Measurements from ENCODE around the gene ATRNL1. TPM values are rescaled to one million over a fixed set of nuclear protein-coding genes. Genes with fewer than 3 reads are reported as not detected.
"Not testable (repeated sequence)": the region's sequence is repeated elsewhere in the genome, so short reads cannot be mapped to it uniquely, and the experiment has no call there.

ATRNL1 gene
- total RNA-seq, 2 donors from 2014 or later, result 0.37 to 2.9 TPM

DNA sequence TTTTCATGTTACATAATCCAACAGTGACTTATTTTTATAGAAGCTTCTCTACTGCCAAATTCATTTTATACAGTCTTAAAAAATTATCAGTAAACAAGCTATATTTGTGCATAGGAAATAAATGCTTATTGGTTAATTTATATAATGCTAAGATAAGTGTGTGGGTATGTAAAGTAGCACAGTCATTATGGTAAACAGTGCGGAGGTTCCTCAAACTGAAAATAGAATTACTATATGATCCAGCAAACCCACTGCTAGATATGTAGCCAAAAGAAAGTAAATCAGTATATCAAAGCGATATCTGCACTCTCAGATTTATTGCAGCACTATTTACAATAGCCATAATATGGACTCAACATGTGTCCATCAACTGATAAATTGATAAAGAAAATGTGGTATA is 71.1 kb downstream of the ATRNL1 start:
- intact Hi-C loops (cut with DNase I), result no loop called here
- TF ChIP-seq, protein P1, sequence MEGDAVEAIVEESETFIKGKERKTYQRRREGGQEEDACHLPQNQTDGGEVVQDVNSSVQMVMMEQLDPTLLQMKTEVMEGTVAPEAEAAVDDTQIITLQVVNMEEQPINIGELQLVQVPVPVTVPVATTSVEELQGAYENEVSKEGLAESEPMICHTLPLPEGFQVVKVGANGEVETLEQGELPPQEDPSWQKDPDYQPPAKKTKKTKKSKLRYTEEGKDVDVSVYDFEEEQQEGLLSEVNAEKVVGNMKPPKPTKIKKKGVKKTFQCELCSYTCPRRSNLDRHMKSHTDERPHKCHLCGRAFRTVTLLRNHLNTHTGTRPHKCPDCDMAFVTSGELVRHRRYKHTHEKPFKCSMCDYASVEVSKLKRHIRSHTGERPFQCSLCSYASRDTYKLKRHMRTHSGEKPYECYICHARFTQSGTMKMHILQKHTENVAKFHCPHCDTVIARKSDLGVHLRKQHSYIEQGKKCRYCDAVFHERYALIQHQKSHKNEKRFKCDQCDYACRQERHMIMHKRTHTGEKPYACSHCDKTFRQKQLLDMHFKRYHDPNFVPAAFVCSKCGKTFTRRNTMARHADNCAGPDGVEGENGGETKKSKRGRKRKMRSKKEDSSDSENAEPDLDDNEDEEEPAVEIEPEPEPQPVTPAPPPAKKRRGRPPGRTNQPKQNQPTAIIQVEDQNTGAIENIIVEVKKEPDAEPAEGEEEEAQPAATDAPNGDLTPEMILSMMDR (IDR thresholded peaks at IDR 0.05), result no peak
- Histone ChIP-seq H3K9ac (ENCODE audit: low read depth in 2 of 2, low read length in 2 of 2) (no peak overlapping the region), H3K36me3 (no peaks in the 10 kb centered on the region), H3K9me3 (no peaks in the 10 kb centered on the region), H3K27me3 (no peaks in the 10 kb centered on the region), H3K27ac (no peak overlapping the region), H3K4me1 (no peaks in the 10 kb centered on the region), H3K4me3 (no peak overlapping the region)
- DNase-seq, result no peak

DNA sequence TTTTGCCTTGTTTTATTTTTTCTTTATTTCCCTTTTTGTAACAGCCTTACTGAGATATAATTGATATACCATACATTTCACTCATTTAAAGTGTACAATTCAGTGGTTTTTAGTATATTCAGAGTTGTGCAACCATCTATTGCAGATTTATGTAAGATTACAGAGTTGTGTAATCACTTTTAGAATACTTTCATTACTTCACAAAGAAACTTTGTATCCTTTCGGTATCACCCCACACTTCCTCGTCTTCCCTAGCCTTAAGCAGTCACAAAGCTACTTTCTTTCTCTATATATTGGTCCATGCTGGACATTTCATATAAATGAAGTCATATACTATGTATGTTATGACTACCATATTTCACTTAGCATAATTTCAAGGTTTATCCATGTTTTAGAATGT is 74.6 kb downstream of the ATRNL1 start:
- no peaks in the 10 kb centered on the region for H3K27me3 ChIP-seq
- H3K27ac ChIP-seq, result no peak overlapping the region
- TF ChIP-seq, protein P1 (IDR thresholded peaks at IDR 0.05), result no peak
- no peak for DNase-seq
- no peaks in the 10 kb centered on the region for H3K9me3 ChIP-seq
- no peaks in the 10 kb centered on the region for H3K36me3 ChIP-seq
- H3K4me1 ChIP-seq, result no peaks in the 10 kb centered on the region
- no peak overlapping the region for H3K9ac ChIP-seq (ENCODE audit: low read depth in 2 of 2, low read length in 2 of 2)
- no peak overlapping the region for H3K4me3 ChIP-seq
- intact Hi-C loops (cut with DNase I), result no loop called here

DNA sequence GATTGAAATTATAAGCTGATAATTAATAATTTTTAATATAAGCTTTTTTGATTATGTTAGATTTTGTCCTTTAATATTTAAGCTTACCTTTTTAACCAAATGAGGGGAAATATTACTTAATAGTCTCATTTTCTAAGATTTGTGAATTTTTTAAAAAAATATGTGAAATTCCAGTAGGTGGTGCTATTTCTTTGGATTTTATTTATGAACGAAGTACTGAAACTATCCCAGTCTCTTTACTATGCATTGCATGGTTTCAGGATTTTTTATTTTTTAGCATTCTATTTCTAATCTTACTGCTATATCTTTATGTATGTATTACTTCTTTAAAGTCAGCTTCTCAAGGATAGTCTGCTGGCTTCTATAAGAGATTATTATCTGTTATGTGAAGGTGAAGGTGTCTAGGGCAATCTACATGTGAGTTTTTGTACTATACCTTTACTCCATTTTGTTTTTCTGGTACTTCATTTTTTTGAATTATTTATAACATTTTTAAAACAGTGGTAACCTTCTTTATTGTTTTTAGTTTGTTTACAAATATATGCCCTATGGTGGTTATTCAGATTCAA is 78.3 kb downstream of the ATRNL1 start:
- TF ChIP-seq, protein P1 (IDR thresholded peaks at IDR 0.05), result peak; percentile 27
- Histone ChIP-seq H3K4me3 (no peak overlapping the region), H3K27me3 (no peaks in the 10 kb centered on the region), H3K36me3 (no peaks in the 10 kb centered on the region), H3K4me1 (no peaks in the 10 kb centered on the region), H3K9me3 (no peaks in the 10 kb centered on the region), H3K9ac (ENCODE audit: low read depth in 2 of 2, low read length in 2 of 2) (no peak overlapping the region), H3K27ac (no peak overlapping the region)
- intact Hi-C loops (cut with DNase I), result loop anchor here (10.0 kb wide), 1 partner anchor 243 kb away; no protein-coding TSS in a partner anchor
- DNase-seq, result no peak

DNA sequence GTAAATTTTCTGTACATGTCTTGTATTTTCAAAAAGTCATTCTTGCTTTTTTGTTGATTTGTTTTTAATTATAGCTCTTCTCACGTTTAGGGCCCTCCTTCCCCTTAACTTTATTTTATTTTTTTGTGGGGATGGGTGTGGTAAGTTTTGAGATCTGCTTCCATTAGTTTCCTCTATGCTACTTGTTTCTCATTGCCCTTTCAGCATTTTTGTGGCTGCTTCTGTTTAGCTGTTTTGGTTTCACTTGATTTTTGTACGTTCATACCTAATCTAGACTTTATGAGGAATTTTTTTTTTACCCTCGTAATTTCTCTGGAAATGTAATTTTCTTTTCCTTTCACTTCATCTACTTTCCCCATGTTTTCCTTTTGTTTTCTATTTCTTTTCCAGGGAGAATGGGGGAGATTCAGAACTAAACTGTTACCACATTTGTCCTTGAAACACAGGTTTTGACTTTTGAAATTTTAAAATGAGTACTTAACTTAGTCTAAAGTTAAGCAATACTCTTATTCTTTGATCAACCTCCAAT is 80.8 kb downstream of the ATRNL1 start:
- intact Hi-C loops (cut with DNase I), result loop anchor here (10.0 kb wide), 1 partner anchor 241 kb away; no protein-coding TSS in a partner anchor
- Histone ChIP-seq H3K36me3 (no peaks in the 10 kb centered on the region), H3K4me1 (no peaks in the 10 kb centered on the region), H3K9me3 (no peaks in the 10 kb centered on the region), H3K9ac (ENCODE audit: low read depth in 2 of 2, low read length in 2 of 2) (no peak overlapping the region), H3K4me3 (no peak overlapping the region), H3K27me3 (no peaks in the 10 kb centered on the region), H3K27ac (no peak overlapping the region)
- DNase-seq, result no peak
- TF ChIP-seq, protein P1 (IDR thresholded peaks at IDR 0.05), result no peak

DNA sequence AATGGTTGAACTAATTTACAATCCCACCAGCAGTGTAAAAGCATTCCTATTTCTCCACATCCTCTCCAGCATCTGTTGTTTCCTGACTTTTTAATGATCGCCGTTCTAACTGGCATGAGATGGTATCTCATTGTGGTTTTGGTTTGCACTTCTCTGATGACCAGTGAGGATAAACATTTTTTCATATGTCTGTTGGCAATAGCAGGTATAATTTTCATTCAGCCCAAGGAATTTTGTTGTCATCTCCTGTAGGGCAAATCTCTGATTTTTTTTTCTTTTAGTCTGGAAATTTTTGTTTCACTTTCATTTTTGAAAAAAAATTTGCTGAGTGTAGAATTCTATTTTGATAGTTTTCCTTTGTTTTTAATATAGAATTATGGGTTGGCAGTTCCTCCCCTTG is 114.1 kb downstream of the ATRNL1 start:
- H3K27ac ChIP-seq; intact Hi-C loops (cut with DNase I); DNase-seq; H3K4me3 ChIP-seq; H3K9ac ChIP-seq (ENCODE audit: low read depth in 2 of 2, low read length in 2 of 2); H3K36me3 ChIP-seq; H3K27me3 ChIP-seq; H3K9me3 ChIP-seq; H3K4me1 ChIP-seq: not testable (repeated sequence)

DNA sequence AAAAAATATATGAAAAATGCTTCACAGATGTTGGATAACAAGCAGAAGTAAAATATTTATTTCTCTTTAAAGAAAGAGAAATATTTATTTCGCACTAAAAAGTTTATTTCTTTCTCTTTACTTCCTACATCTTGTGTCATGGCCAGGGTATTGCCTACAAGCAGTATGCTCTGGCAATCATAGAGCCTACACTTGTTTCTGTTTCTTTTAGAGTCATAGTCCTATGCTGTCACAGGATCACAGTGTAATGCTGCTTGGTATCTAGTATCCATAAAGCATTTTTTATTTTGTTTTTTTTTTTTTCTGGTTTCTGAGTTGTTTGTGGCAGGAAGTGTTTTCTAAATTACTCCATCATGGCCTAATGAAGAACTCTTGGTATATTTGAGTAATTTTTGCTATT is 116.0 kb downstream of the ATRNL1 start:
- no peaks in the 10 kb centered on the region for H3K4me1 ChIP-seq
- TF ChIP-seq, protein P1 (IDR thresholded peaks at IDR 0.05), result no peak
- H3K27me3 ChIP-seq, result no peaks in the 10 kb centered on the region
- DNase-seq, result no peak
- no peak overlapping the region for H3K4me3 ChIP-seq
- no peak overlapping the region for H3K9ac ChIP-seq (ENCODE audit: low read depth in 2 of 2, low read length in 2 of 2)
- H3K9me3 ChIP-seq, result no peaks in the 10 kb centered on the region
- intact Hi-C loops (cut with DNase I), result no loop called here
- H3K36me3 ChIP-seq, result no peaks in the 10 kb centered on the region
- no peak overlapping the region for H3K27ac ChIP-seq

Data from colonic mucosa (tissue), 4 donors.